IPS-20b (cell line): ENCODE measurements around the gene DEDD.

Experiments used
- H3K27ac ChIP-seq: one replicate; pipeline ENCODE4 v1.5.1; 2013; ENCODE audit warnings: low read length
- H3K27me3 ChIP-seq: 2 replicates; pipeline ENCODE4 v1.6.1; 2013; ENCODE audit warnings: mild to moderate bottlenecking, low read length, inconsistent platforms; ENCODE audit not compliant: insufficient read depth
- H3K36me3 ChIP-seq: 2 replicates; pipeline ENCODE4 v1.6.1; 2013; ENCODE audit warnings: low read depth, mild to moderate bottlenecking, inconsistent platforms, low read length, moderate library complexity; ENCODE audit not compliant: insufficient read depth
- H3K4me1 ChIP-seq: 2 replicates; pipeline ENCODE4 v1.6.1; 2013; ENCODE audit warnings: mild to moderate bottlenecking, control low read depth, inconsistent platforms, low read length, moderate library complexity; ENCODE audit not compliant: insufficient read depth
- H3K4me3 ChIP-seq: 2 replicates; pipeline ENCODE4 v1.5.1; 2013; ENCODE audit warnings: mild to moderate bottlenecking, low read length, inconsistent platforms
- H3K9ac ChIP-seq: 2 replicates; pipeline ENCODE4 v1.6.1; 2013; ENCODE audit warnings: low read depth, mild to moderate bottlenecking, inconsistent platforms, low read length, moderate library complexity
- H3K9me3 ChIP-seq: 2 replicates; pipeline ENCODE4 v1.6.1; 2013; ENCODE audit warnings: mild to moderate bottlenecking, low read depth, low read length, inconsistent platforms; ENCODE audit not compliant: insufficient read depth

Gene DEDD

DNA sequence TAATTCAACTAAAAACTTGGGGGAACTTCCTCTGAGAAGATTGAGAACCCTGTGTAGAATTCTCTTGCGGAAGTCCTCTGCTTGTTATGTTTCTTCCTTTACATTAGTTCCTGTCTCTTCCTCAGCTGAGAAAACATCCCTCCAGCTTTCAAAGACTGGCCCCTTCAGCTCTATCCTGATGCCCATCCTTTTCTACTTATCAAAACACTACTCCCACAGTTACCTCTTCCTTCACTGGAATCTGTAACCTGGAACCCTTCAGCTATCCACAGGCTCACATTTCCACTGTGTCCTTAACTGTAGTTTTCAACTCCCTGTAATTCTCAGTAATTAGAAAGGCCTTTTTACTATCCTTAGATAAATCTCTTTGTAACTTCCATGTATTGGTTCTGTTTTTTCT lies 6.0 kb upstream of the DEDD start:
- H3K9me3 ChIP-seq = no peaks in the 10 kb centered on the region
- H3K9ac ChIP-seq = no peak overlapping the region
- no peak overlapping the region for H3K4me3 ChIP-seq
- H3K27ac ChIP-seq = no peak overlapping the region
- H3K27me3 ChIP-seq = no peaks in the 10 kb centered on the region
- no peaks in the 10 kb centered on the region for H3K4me1 ChIP-seq
- H3K36me3 ChIP-seq = peaks cover 5% of the 10 kb centered on the region; the same call in 1 of the 2 replicates

DNA sequence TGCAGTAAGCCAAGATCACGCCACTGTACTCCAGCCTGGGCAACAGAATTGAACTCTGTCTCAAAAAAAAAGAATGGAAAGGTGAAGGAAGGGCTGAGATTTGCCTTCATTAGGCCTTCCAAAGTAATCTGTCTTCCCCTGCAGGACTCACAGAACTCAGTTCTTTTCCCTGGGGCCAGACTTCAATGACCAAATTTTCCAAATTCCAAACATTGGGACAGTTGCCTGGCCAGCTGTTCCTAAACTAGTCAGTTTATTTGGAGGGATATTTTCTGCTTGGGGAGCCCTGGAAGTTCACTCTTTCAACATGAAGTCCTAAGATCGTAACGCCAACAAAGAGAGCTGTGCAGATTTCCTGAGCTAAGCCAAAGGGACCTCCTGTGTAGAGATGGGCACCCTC lies 5.4 kb upstream of the DEDD start:
- H3K9ac ChIP-seq = no peak overlapping the region
- no peaks in the 10 kb centered on the region for H3K9me3 ChIP-seq
- H3K27me3 ChIP-seq = no peaks in the 10 kb centered on the region
- no peaks in the 10 kb centered on the region for H3K4me1 ChIP-seq
- no peak overlapping the region for H3K27ac ChIP-seq
- peaks cover 5% of the 10 kb centered on the region; the same call in 1 of the 2 replicates for H3K36me3 ChIP-seq
- H3K4me3 ChIP-seq = no peak overlapping the region

GRCh38 chr1:161133220-161133740 lies 813 bp upstream of the DEDD start:
- peak overlapping the region; percentile 94 for H3K9ac ChIP-seq
- peak overlapping the region; percentile 62 for H3K27ac ChIP-seq
- peaks cover 13% of the 10 kb centered on the region; the same call in 1 of the 2 replicates for H3K4me1 ChIP-seq
- peaks cover 27% of the 10 kb centered on the region for H3K36me3 ChIP-seq
- H3K9me3 ChIP-seq = no peaks in the 10 kb centered on the region
- peak overlapping the region; percentile 92 for H3K4me3 ChIP-seq
- no peaks in the 10 kb centered on the region for H3K27me3 ChIP-seq

- H3K9ac ChIP-seq = peak overlapping the region; percentile 94
Observed at GRCh38 chr1:161131523-161132409, 701 bp downstream of the DEDD start.

GRCh38 chr1:161130266-161130665 lies 2.2 kb downstream of the DEDD start:
- Histone ChIP-seq H3K9ac (peak overlapping the region; percentile 94; the same call in 1 of the 2 replicates), H3K9me3 (no peaks in the 10 kb centered on the region), H3K4me1 (peaks cover 13% of the 10 kb centered on the region; the same call in 1 of the 2 replicates), H3K36me3 (peaks cover 49% of the 10 kb centered on the region), H3K27ac (no peak overlapping the region), H3K27me3 (no peaks in the 10 kb centered on the region), H3K4me3 (peak overlapping the region; percentile 92)

More at GRCh38 chr1:161131523-161132409, 701 bp downstream of the DEDD start:
- H3K9me3 ChIP-seq = no peaks in the 10 kb centered on the region
- peak overlapping the region; percentile 92 for H3K4me3 ChIP-seq
- peak overlapping the region; percentile 94 for H3K27ac ChIP-seq
- H3K36me3 ChIP-seq = peaks cover 37% of the 10 kb centered on the region
- peaks cover 13% of the 10 kb centered on the region; the same call in 1 of the 2 replicates for H3K4me1 ChIP-seq
- no peaks in the 10 kb centered on the region for H3K27me3 ChIP-seq

- Histone ChIP-seq H3K27me3 (no peaks in the 10 kb centered on the region), H3K9me3 (no peaks in the 10 kb centered on the region), H3K4me3 (no peak overlapping the region), H3K27ac (no peak overlapping the region), H3K9ac (no peak overlapping the region), H3K4me1 (peaks cover 13% of the 10 kb centered on the region; the same call in 1 of the 2 replicates), H3K36me3 (peaks cover 63% of the 10 kb centered on the region)
Observed at GRCh38 chr1:161128591-161129420, 3.7 kb downstream of the DEDD start.

- Histone ChIP-seq H3K9ac (no peak overlapping the region), H3K36me3 (peaks cover 74% of the 10 kb centered on the region), H3K4me3 (no peak overlapping the region), H3K27ac (no peak overlapping the region), H3K9me3 (no peaks in the 10 kb centered on the region), H3K27me3 (no peaks in the 10 kb centered on the region), H3K4me1 (peaks cover 13% of the 10 kb centered on the region; the same call in 1 of the 2 replicates)
Observed at GRCh38 chr1:161127649-161128048, 4.8 kb downstream of the DEDD start.

- no peak overlapping the region for H3K9ac ChIP-seq
- H3K4me1 ChIP-seq = peaks cover 8% of the 10 kb centered on the region; the same call in 1 of the 2 replicates
- H3K36me3 ChIP-seq = peaks cover 79% of the 10 kb centered on the region
- no peaks in the 10 kb centered on the region for H3K27me3 ChIP-seq
- H3K4me3 ChIP-seq = no peak overlapping the region
- H3K9me3 ChIP-seq = no peaks in the 10 kb centered on the region
- no peak overlapping the region for H3K27ac ChIP-seq
Observed at GRCh38 chr1:161122967-161123366, 9.5 kb downstream of the DEDD start.

DNA sequence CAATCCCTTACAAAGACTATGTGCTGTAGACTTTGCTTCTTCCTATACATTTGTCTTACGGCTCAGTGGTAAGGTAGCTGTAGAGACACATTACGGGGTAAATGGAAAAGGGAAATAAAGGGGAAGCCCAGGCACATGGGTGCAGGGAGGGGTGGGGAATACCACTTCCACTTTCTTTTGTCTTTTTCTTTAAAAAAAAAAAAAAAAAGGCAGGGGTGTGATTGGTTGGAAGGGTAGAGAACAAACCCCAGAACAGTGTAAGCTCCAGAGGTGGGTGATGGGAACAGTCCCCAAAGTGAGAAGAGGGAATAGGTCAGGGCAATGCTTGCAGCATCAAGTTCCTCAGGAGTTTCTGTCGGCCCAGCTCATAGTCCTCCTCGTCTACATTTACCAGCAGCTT lies 10.6 kb downstream of the DEDD start:
- no peak overlapping the region for H3K4me3 ChIP-seq
- peaks cover 68% of the 10 kb centered on the region for H3K36me3 ChIP-seq
- H3K27ac ChIP-seq = no peak overlapping the region
- no peaks in the 10 kb centered on the region for H3K27me3 ChIP-seq
- H3K9ac ChIP-seq = no peak overlapping the region
- H3K9me3 ChIP-seq = no peaks in the 10 kb centered on the region
- H3K4me1 ChIP-seq = peaks cover 8% of the 10 kb centered on the region; the same call in 1 of the 2 replicates

DNA sequence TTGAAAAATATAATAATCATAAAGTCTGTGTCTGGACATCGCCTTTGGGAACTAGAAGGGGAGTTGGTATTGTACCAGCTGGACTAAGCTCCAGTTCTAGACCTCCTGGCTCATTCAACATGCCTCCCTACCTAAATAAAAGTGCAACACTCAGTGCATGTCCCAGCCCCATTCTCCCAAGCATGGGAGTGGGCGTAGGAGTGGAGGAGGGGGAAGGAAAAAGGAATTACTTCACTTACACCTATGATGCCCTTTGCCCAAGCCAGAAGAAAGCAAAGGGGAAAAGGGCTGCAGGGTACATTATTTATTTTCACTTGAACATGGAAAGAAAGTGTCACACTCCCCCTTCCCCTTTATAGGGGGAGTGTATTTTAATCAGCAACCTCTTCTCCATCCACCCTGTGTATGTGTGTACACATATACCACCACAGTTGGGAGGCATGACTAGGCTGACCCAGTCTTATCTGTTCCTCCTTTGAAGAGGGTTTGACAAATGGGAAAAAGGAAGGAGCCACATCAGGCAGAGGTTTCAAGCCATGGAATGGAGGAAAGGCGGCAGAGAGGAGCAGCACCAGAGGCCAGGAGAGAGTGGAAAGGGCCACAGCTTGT lies 11.3 kb downstream of the DEDD start:
- Histone ChIP-seq H3K9me3 (no peaks in the 10 kb centered on the region), H3K4me1 (peaks cover 8% of the 10 kb centered on the region; the same call in 1 of the 2 replicates), H3K4me3 (no peak overlapping the region), H3K36me3 (peaks cover 64% of the 10 kb centered on the region), H3K9ac (no peak overlapping the region), H3K27ac (no peak overlapping the region), H3K27me3 (no peaks in the 10 kb centered on the region)
